HG03159 (cell line): ENCODE data around the gene ASPDH.
"Not testable (repeated sequence)": the region's sequence is repeated elsewhere in the genome, so short reads cannot be mapped to it uniquely, and the experiment has no call there.

Experiments used
- ATAC-seq: cut with Tn5 transposase; IDR thresholded peaks from one replicate; pipeline ENCODE4 v1.9.1; 2021; ENCODE audit warnings: mild to moderate bottlenecking, moderate library complexity; ENCODE audit not compliant: unreplicated experiment

The ASPDH gene

DNA sequence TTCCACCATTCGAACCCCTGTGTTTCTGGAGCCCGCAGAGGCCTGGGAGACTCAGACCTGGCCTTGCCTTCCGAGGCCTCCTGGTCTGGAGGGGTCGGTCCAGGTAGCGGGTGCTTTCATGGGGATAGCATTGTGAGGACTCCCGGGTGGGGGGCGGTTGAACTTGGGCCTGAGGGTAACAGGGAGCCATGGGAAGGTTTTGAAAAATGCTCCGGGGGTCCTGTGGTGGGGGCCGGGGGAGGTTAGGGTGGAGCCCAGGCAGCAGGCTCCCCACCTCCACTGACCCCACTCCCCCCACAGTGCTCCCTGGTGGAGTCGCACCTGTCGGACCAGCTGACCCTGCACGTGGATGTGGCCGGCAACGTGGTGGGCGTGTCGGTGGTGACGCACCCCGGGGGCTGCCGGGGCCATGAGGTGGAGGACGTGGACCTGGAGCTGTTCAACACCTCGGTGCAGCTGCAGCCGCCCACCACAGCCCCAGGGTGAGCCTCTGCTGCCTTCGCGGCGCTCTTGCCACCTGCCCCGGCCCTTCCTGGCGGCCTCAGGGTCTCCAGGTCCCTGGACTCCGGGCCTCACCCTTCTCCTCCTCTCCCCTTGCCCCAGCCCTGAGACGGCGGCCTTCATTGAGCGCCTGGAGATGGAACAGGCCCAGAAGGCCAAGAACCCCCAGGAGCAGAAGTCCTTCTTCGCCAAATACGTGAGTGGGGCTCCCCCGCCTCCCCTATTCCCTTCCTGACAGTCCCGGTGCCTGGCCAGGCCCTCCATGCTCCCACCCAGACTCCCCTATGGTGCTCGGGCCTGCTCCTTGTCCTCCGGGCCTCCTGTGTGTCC lies 33.2 kb downstream of the ASPDH start:
- ATAC-seq, result no peak

- ATAC-seq, result no peak
Observed at GRCh38 chr19:50479761-50480251, 33.9 kb downstream of the ASPDH start.

DNA sequence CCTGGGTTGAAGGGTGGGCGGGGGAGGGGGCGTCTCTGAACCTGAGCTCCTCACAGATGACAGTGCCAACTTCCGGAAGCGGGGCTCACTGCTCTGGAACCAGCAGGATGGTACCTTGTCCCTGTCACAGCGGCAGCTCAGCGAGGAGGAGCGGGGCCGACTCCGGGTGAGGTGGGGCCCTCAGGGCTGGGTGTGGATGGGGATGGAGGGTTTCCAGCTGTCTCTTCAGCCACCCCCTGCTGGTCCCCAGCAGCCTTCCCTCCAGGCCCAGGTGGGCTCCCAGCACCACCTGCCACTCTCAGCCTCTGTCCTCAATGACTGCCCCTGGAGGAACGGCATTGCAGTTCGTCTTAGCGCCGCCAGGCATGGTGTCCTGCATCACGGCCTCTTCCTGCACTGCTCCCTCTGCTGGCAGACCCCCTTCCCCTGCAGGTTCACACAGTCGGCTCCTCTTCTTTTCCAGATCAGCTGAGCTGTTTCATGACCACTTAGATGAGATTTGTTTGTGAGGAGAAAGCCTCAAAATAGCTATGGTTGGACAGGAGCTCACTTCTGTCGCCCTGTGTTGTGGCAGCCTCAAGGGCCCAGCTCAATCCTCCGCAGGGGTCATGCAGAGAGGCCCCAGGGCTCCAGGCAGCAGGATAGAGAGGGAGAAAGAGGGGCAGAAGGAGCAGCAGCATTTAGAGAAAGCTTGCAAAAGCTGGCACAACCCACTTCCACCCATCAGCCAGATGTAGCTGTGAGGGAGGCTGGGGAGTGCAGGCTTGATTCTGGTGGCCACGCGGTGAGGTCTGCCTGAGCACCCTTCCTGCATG lies 34.6 kb downstream of the ASPDH start:
- no peak for ATAC-seq

GRCh38 chr19:50477751-50478515 lies 35.8 kb downstream of the ASPDH start:
- no peak for ATAC-seq

- ATAC-seq, result no peak
Observed at GRCh38 chr19:50476907-50477238, 36.8 kb downstream of the ASPDH start.

GRCh38 chr19:50476224-50476906 lies 37.3 kb downstream of the ASPDH start, which contains the start of the genes EMC10 and GARIN5A:
EMC10 (plus strand) TSS chr19:50476507; CDS start chr19:50476545, 38 bp downstream.
GARIN5A (minus strand) TSS chr19:50476848; CDS start chr19:50476388, 460 bp downstream.
- peak; percentile 81 for ATAC-seq

- no peak for ATAC-seq
Observed at GRCh38 chr19:50475736-50476223, 37.9 kb downstream of the ASPDH start.

- ATAC-seq, result no peak
Observed at GRCh38 chr19:50475101-50475568, 38.6 kb downstream of the ASPDH start.

DNA sequence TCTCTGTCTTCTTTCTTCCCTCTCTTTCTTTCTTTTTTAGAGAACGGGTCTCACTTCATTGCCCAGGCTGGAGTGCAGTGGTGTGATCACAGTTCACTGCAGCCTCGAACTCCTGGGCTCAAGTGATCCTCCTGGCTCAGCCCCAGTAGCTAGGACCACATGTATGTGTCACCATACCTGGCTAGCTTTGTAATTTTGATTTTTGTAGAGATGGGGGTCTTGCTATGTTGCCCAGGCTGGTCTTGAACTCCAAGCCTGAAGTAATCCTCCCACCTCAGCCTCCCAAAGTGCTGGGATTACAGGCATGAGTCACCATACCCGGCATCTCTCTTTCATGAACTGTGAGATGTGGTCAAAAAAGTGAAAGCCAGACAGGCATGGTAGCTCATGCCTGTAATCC lies 40.4 kb downstream of the ASPDH start:
- ATAC-seq, result not testable (repeated sequence)

DNA sequence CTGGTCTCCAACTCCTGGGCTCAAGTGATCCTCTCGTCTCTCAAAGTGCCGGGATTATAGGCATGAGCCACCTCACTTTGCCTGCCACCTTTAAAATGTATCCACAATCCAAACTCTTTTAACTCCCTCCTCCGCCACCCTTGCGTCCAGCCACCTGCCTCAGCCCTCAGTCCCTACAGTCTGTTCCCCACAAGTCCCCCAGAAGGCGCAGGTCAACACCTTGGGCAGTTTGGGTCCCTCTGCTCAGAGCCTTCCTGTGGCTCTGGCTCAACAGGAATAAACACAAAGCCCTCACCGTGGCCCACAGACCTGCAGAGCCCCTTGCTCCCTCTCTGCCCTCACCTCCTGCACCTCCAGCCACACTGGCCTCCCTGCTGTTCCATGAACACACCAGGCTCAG lies 44.9 kb downstream of the ASPDH start:
- ATAC-seq, result no peak

GRCh38 chr19:50467566-50467965 lies 46.1 kb downstream of the ASPDH start:
- ATAC-seq, result no peak

GRCh38 chr19:50466706-50467039 lies 47.0 kb downstream of the ASPDH start:
- ATAC-seq, result no peak

DNA sequence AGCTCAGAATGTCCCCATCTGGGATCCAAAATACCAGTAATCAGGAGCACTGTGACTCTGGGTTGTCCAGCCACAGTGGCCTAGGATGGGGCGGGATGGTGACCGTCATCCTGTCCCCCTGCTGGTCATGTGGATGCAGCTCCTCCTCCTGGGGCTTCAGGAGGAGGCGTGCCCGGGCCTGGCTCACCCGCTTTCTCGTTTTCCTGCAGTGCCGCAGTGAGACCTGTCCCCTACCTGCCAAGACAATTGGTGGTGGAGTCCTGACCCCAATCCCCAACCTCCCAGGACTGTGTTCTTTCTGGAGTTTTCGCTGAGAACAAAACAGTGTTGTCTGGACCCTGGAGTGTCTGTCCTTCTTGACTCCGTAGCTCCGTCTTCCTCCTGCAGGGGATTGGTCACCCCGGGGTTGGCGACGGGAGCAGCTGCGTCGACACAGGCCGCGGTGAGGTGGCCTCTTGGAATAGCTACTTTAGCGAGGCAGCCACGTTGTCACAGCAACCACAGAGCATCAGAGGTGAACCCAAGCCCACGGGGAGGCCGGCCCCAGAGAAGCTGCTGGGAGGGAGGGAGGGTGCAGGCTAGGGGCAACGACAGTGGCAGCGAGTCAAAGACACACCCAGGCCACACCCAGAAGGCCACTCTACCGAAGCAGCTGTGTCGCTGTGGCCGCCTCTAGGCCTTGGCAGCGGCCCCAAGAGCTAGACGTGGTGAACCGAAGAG lies 47.6 kb downstream of the ASPDH start:
- ATAC-seq, result no peak

GRCh38 chr19:50465000-50465399 lies 48.7 kb downstream of the ASPDH start:
- ATAC-seq, result no peak

GRCh38 chr19:50464348-50464747 lies 49.4 kb downstream of the ASPDH start:
- ATAC-seq, result no peak

DNA sequence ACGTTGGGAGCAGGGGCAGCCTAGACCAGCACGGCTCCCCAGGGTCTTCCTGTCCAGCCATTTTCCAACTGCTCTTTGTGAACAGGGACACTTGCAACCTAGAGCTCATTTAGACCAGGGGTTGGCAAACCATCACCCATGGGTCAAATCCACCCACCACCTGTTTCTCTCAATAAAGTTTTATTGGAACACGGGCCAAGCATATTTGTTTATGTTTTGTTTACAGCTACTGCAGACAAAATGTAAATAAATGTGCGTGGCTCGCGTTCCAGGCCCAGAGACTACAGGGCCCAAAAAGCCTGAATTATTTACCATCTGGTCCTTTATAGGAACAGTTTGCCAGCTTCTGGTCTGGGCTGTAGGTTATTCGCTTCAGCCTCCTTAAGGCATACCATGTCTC lies 50.7 kb downstream of the ASPDH start:
- no peak for ATAC-seq
